MM.1S (cell line): Measurements from ENCODE around the gene OR2M4.

Experiments used
- DNase-seq: peaks from one replicate; pipeline ENCODE4 v3.0.0-alpha.2; 2015
- H2AFZ ChIP-seq: fragments of 300-600 bp; sonication (generic); 2 replicates; pipeline ENCODE4 v1.6.0; 2016; ENCODE audit warnings: antibody characterized with exemption, low read length
- H3F3A ChIP-seq: fragments of 300-600 bp; sonication (generic); 2 replicates; pipeline ENCODE4 v1.6.1; 2016; ENCODE audit warnings: mild to moderate bottlenecking, antibody characterized with exemption, low read length, moderate library complexity, mixed read lengths; ENCODE audit not compliant: insufficient read depth
- H3K27ac ChIP-seq: fragments of 300-600 bp; sonication (generic); 2 replicates; pipeline ENCODE4 v1.5.1; 2016; ENCODE audit warnings: mild to moderate bottlenecking, low read length
- H3K27me3 ChIP-seq: fragments of 300-600 bp; sonication (generic); replicated peaks from 2 replicates; pipeline ENCODE4 v1.6.0; 2016; ENCODE audit warnings: low read length; ENCODE audit not compliant: insufficient read depth
- H3K36me3 ChIP-seq: fragments of 300-600 bp; sonication (generic); replicated peaks from 2 replicates; pipeline ENCODE4 v1.6.1; 2016; ENCODE audit warnings: mild to moderate bottlenecking, low read length, mixed read lengths; ENCODE audit not compliant: insufficient read depth
- H3K4me1 ChIP-seq: fragments of 300-600 bp; sonication (generic); 2 replicates; pipeline ENCODE4 v1.6.1; 2016; ENCODE audit warnings: low read length, mixed read lengths
- H3K4me2 ChIP-seq: fragments of 300-600 bp; sonication (generic); 2 replicates; pipeline ENCODE4 v1.6.0; 2016; ENCODE audit warnings: low read depth, low read length
- H3K4me3 ChIP-seq: fragments of 300-600 bp; sonication (generic); 2 replicates; pipeline ENCODE4 v1.5.1; 2016; ENCODE audit warnings: low read length, mixed read lengths
- H3K79me2 ChIP-seq: fragments of 300-600 bp; sonication (generic); 2 replicates; pipeline ENCODE4 v1.6.1; 2016; ENCODE audit warnings: mixed run types, low read length, mixed read lengths
- H3K9ac ChIP-seq: fragments of 300-600 bp; sonication (generic); 2 replicates; pipeline ENCODE4 v1.6.1; 2016; ENCODE audit warnings: low read length, mixed read lengths
- H3K9me2 ChIP-seq: fragments of 300-600 bp; sonication (generic); replicated peaks from 2 replicates; pipeline ENCODE4 v1.6.1; 2016; ENCODE audit warnings: mild to moderate bottlenecking, low read length, mixed read lengths; ENCODE audit not compliant: insufficient read depth
- H3K9me3 ChIP-seq: fragments of 300-600 bp; sonication (generic); replicated peaks from 2 replicates; pipeline ENCODE4 v1.6.1; 2016; ENCODE audit warnings: mild to moderate bottlenecking, low read length, mixed read lengths; ENCODE audit not compliant: insufficient read depth
- H4K20me1 ChIP-seq: fragments of 300-600 bp; sonication (generic); 2 replicates; pipeline ENCODE4 v1.6.1; 2016; ENCODE audit warnings: mild to moderate bottlenecking, low read length, moderate library complexity, mixed read lengths; ENCODE audit not compliant: insufficient read depth
- EZH2 ChIP-seq: fragments of 300-600 bp; sonication (generic); optimal IDR thresholded peaks from 2 replicates; pipeline ENCODE3; 2017; ENCODE audit warnings: low read depth, mild to moderate bottlenecking, antibody characterized with exemption, low read length, mixed read lengths
- EZH2phosphoT487 ChIP-seq: fragments of 300-600 bp; sonication (generic); IDR thresholded peaks from 2 replicates; pipeline ENCODE4 v1.6.1; 2018; ENCODE audit warnings: antibody characterized with exemption, low read length
- TF ChIP-seq, protein P1 (sequence below): fragments of 300-600 bp; sonication (generic); IDR thresholded peaks from 2 replicates; pipeline ENCODE4 v1.5.1; 2016; ENCODE audit warnings: antibody characterized with exemption, low read length, mixed read lengths

Gene OR2M4

GRCh38 chr1:248189026-248189425 lies 42.2 kb upstream of the OR2M4 start:
- H3K9me2 ChIP-seq, result no peaks in the 10 kb centered on the region
- H3K9ac ChIP-seq, result no peak overlapping the region
- H3K27me3 ChIP-seq, result no peaks in the 10 kb centered on the region
- H3K4me2 ChIP-seq, result no peak overlapping the region
- TF ChIP-seq EZH2, result no peak
- TF ChIP-seq, protein P1, sequence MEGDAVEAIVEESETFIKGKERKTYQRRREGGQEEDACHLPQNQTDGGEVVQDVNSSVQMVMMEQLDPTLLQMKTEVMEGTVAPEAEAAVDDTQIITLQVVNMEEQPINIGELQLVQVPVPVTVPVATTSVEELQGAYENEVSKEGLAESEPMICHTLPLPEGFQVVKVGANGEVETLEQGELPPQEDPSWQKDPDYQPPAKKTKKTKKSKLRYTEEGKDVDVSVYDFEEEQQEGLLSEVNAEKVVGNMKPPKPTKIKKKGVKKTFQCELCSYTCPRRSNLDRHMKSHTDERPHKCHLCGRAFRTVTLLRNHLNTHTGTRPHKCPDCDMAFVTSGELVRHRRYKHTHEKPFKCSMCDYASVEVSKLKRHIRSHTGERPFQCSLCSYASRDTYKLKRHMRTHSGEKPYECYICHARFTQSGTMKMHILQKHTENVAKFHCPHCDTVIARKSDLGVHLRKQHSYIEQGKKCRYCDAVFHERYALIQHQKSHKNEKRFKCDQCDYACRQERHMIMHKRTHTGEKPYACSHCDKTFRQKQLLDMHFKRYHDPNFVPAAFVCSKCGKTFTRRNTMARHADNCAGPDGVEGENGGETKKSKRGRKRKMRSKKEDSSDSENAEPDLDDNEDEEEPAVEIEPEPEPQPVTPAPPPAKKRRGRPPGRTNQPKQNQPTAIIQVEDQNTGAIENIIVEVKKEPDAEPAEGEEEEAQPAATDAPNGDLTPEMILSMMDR, result no peak
- TF ChIP-seq EZH2phosphoT487, result no peak
- no peaks in the 10 kb centered on the region for H3K79me2 ChIP-seq
- no peak overlapping the region for H3K4me3 ChIP-seq
- no peaks in the 10 kb centered on the region for H3K9me3 ChIP-seq
- H3F3A ChIP-seq, result no peaks in the 10 kb centered on the region
- H3K36me3 ChIP-seq, result no peaks in the 10 kb centered on the region
- DNase-seq, result no peak
- H3K4me1 ChIP-seq, result no peaks in the 10 kb centered on the region
- no peaks in the 10 kb centered on the region for H4K20me1 ChIP-seq
- H3K27ac ChIP-seq, result no peak overlapping the region
- H2AFZ ChIP-seq, result no peak overlapping the region

DNA sequence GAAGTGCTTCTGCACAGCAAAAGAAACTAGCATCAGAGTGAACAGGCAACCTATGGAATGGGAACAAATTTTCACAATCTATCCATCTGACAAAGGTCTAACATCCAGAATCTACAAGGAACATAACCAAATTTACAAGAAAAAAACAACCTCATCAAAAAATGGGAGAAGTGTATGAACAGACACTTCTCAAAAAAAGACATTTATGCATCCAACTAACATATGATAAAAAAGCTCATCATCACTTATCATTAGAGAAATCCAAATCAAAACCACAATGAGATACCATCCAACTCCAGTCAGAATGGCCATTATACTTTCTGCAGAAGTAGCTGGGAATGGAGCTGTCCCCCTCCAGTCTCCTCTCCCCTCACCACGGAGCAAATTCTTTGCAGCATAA lies 37.1 kb upstream of the OR2M4 start:
- no peak overlapping the region for H3K9ac ChIP-seq
- no peak for DNase-seq
- peaks cover 5% of the 10 kb centered on the region; the same call in 1 of the 2 replicates for H3K4me1 ChIP-seq
- TF ChIP-seq EZH2phosphoT487 (no peak), EZH2 (no peak)
- TF ChIP-seq, protein P1, result no peak
- no peaks in the 10 kb centered on the region for H3K27me3 ChIP-seq
- H3F3A ChIP-seq, result no peaks in the 10 kb centered on the region
- H3K79me2 ChIP-seq, result no peaks in the 10 kb centered on the region
- no peaks in the 10 kb centered on the region for H3K9me3 ChIP-seq
- H3K9me2 ChIP-seq, result no peaks in the 10 kb centered on the region
- no peak overlapping the region for H3K27ac ChIP-seq
- H4K20me1 ChIP-seq, result no peaks in the 10 kb centered on the region
- no peak overlapping the region for H2AFZ ChIP-seq
- no peak overlapping the region for H3K4me2 ChIP-seq
- H3K36me3 ChIP-seq, result no peaks in the 10 kb centered on the region
- no peak overlapping the region for H3K4me3 ChIP-seq

DNA sequence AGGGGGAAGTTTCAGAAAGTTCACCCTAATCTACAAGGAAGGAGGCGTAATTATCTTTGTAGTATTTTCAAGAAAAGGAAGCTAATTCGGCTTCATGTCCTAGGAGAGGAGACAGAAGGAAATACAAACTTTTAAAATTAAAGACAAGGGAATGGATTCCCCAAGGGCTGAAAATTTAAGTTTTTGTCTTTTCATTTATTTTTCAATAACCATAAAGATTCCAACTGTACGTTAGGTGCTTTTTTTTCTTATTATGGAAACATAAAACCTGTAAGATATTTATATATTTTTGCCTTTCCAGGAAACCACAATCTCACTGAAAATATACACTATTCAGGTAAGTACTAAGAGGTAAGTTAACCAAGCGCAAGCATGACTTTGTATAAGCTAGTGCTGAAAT lies 34.3 kb upstream of the OR2M4 start, which contains the start of gene OR2M3:
TSS of gene OR2M3 (plus strand) at position 301 of the 400 bp plus-strand sequence. CDS start 5,803 bp downstream, outside the sequence.
- Histone ChIP-seq H3K4me2 (no peak within 1 kb of the TSS), H3K36me3 (no peaks in the 10 kb centered on the region), H3K79me2 (no peaks in the 10 kb centered on the region), H4K20me1 (no peaks in the 10 kb centered on the region), H3K9ac (no peak within 1 kb of the TSS), H3K9me2 (no peaks in the 10 kb centered on the region), H3K4me1 (peaks cover 5% of the 10 kb centered on the region; the same call in 1 of the 2 replicates), H3K9me3 (no peaks in the 10 kb centered on the region), H3K27me3 (no peaks in the 10 kb centered on the region), H3F3A (no peaks in the 10 kb centered on the region), H3K27ac (no peak within 1 kb of the TSS), H2AFZ (no peak within 1 kb of the TSS), H3K4me3 (no peak within 1 kb of the TSS)
- no peak for TF ChIP-seq EZH2phosphoT487
- peak; percentile 29 for DNase-seq

- no peak overlapping the region for H3K9ac ChIP-seq
- no peaks in the 10 kb centered on the region for H3F3A ChIP-seq
- H3K9me2 ChIP-seq, result no peaks in the 10 kb centered on the region
- H3K36me3 ChIP-seq, result no peaks in the 10 kb centered on the region
- no peak overlapping the region for H3K4me2 ChIP-seq
- H3K27me3 ChIP-seq, result no peaks in the 10 kb centered on the region
- no peaks in the 10 kb centered on the region for H3K4me1 ChIP-seq
- no peaks in the 10 kb centered on the region for H3K9me3 ChIP-seq
- TF ChIP-seq EZH2phosphoT487, result no peak
- no peak for TF ChIP-seq EZH2
- TF ChIP-seq, protein P1, result no peak
- H3K79me2 ChIP-seq, result no peaks in the 10 kb centered on the region
- H3K27ac ChIP-seq, result no peak overlapping the region
- DNase-seq, result no peak
- no peak overlapping the region for H2AFZ ChIP-seq
- no peak overlapping the region for H3K4me3 ChIP-seq
- no peaks in the 10 kb centered on the region for H4K20me1 ChIP-seq
Measured at GRCh38 chr1:248215880-248216279, 15.3 kb upstream of the OR2M4 start.
